ENCODE data around the gene OSGIN1.

Gene OSGIN1

GRCh38 chr16:83969771-83970429 lies 16.9 kb downstream of the OSGIN1 start:
- in situ Hi-C loops (cut with HindIII; ENCODE audit: low sequenced_read_pairs): no loop called here

GRCh38 chr16:83970430-83970815 lies 17.4 kb downstream of the OSGIN1 start:
- in situ Hi-C loops (cut with HindIII; ENCODE audit: low sequenced_read_pairs): no loop called here

GRCh38 chr16:83971165-83972130 lies 18.4 kb downstream of the OSGIN1 start:
- in situ Hi-C loops (cut with HindIII; ENCODE audit: low sequenced_read_pairs): no loop called here

- in situ Hi-C loops (cut with HindIII; ENCODE audit: low sequenced_read_pairs): no loop called here
Observed at GRCh38 chr16:83972256-83973008, 19.4 kb downstream of the OSGIN1 start.

GRCh38 chr16:83973077-83973476 lies 20.0 kb downstream of the OSGIN1 start:
- in situ Hi-C loops (cut with HindIII; ENCODE audit: low sequenced_read_pairs): no loop called here

GRCh38 chr16:83973581-83974385 lies 20.7 kb downstream of the OSGIN1 start:
- in situ Hi-C loops (cut with HindIII; ENCODE audit: low sequenced_read_pairs): no loop called here

- in situ Hi-C loops (cut with HindIII; ENCODE audit: low sequenced_read_pairs): no loop called here
Observed at GRCh38 chr16:83974475-83974874, 21.4 kb downstream of the OSGIN1 start.

GRCh38 chr16:83975590-83976260 lies 22.7 kb downstream of the OSGIN1 start:
- in situ Hi-C loops (cut with HindIII; ENCODE audit: low sequenced_read_pairs): no loop called here

- in situ Hi-C loops (cut with HindIII; ENCODE audit: low sequenced_read_pairs): no loop called here
Observed at GRCh38 chr16:83977056-83977815, 24.2 kb downstream of the OSGIN1 start.

- in situ Hi-C loops (cut with HindIII; ENCODE audit: low sequenced_read_pairs): no loop called here
Observed at GRCh38 chr16:83978401-83978904, 25.4 kb downstream of the OSGIN1 start.

- in situ Hi-C loops (cut with HindIII; ENCODE audit: low sequenced_read_pairs): no loop called here
Observed at GRCh38 chr16:83979441-83979840, 26.4 kb downstream of the OSGIN1 start.

- in situ Hi-C loops (cut with HindIII; ENCODE audit: low sequenced_read_pairs): no loop called here
Observed at GRCh38 chr16:83980794-83981193, 27.8 kb downstream of the OSGIN1 start.

GRCh38 chr16:83981799-83982198 lies 28.8 kb downstream of the OSGIN1 start:
- in situ Hi-C loops (cut with HindIII; ENCODE audit: low sequenced_read_pairs): no loop called here

GRCh38 chr16:83983491-83983890 lies 30.5 kb downstream of the OSGIN1 start:
- in situ Hi-C loops (cut with HindIII; ENCODE audit: low sequenced_read_pairs): no loop called here

- in situ Hi-C loops (cut with HindIII; ENCODE audit: low sequenced_read_pairs): loop anchor here (5.0 kb wide), 1 partner anchor 43 kb away; no protein-coding TSS in a partner anchor
Observed at GRCh38 chr16:83989300-83989699, 36.3 kb downstream of the OSGIN1 start.

GRCh38 chr16:83990492-83990891 lies 37.5 kb downstream of the OSGIN1 start:
- in situ Hi-C loops (cut with HindIII; ENCODE audit: low sequenced_read_pairs): no loop called here

GRCh38 chr16:83992624-83993023 lies 39.6 kb downstream of the OSGIN1 start:
- in situ Hi-C loops (cut with HindIII; ENCODE audit: low sequenced_read_pairs): no loop called here

GRCh38 chr16:83994087-83994486 lies 41.0 kb downstream of the OSGIN1 start:
- in situ Hi-C loops (cut with HindIII; ENCODE audit: low sequenced_read_pairs): no loop called here

GRCh38 chr16:83994703-83995102 lies 41.7 kb downstream of the OSGIN1 start:
- in situ Hi-C loops (cut with HindIII; ENCODE audit: low sequenced_read_pairs): no loop called here
